CD4-positive, alpha-beta T cell (primary cell): ENCODE data around the gene CD55. TPM values are rescaled to one million over a fixed set of nuclear protein-coding genes. Genes with fewer than 3 reads are reported as not detected.
A peak's percentile ranks its signal among the peaks of the same experiment; 100 is the strongest.

Experiments used
- ATAC-seq: fragments of 200-7000 bp; cut with Tn5 transposase; one replicate; pipeline ENCODE4 v1.10.0; 2022; ENCODE audit warnings: mild to moderate bottlenecking; ENCODE audit not compliant: poor library complexity
- CTCF ChIA-PET: fragments of 350-600 bp; sonication (Branson Sonifier 250); formaldehyde crosslinking; loops from one replicate; lab custom pipeline; 2021; ENCODE audit warnings: antibody characterized with exemption, inconsistent platforms; lab: Charles Lee
- POLR2A ChIA-PET: fragments of 350-600 bp; sonication (Branson Sonifier 250); formaldehyde crosslinking; loops from one replicate; lab custom pipeline; 2021; ENCODE audit warnings: antibody characterized with exemption, inconsistent platforms; lab: Charles Lee
- DNase-seq, 14 experiments: peaks; one replicate each; pipeline ENCODE4 v3.0.0-alpha.2; 2013 to 2020; ENCODE audit warnings: mixed read lengths in 2 of 14
- H3K27ac ChIP-seq, 2 donors: one replicate each; pipeline versions ENCODE4 v1.5.1 to v1.7.0; 2013; ENCODE audit warnings: low read length in 2 of 2, low read depth in 1 of 2, mild to moderate bottlenecking in 1 of 2
- H3K27me3 ChIP-seq, 2 experiments: 1 replicate in 1 of 2; 2 replicates in 1 of 2; pipeline versions ENCODE4 v1.6.1 to v1.7.0; 2013; ENCODE audit warnings: low read length in 2 of 2, control low read depth in 1 of 2, mild to moderate bottlenecking in 1 of 2, moderate library complexity in 1 of 2; ENCODE audit not compliant: insufficient read depth in 2 of 2, control insufficient read depth in 1 of 2
- H3K36me3 ChIP-seq: one replicate; pipeline ENCODE4 v1.6.1; 2013; ENCODE audit warnings: low read length, control low read depth; ENCODE audit not compliant: insufficient read depth
- H3K4me1 ChIP-seq: one replicate; pipeline ENCODE4 v1.6.1; 2013; ENCODE audit warnings: low read length, control low read depth; ENCODE audit not compliant: insufficient read depth
- H3K4me3 ChIP-seq: one replicate; pipeline ENCODE4 v1.5.1; 2013; ENCODE audit warnings: mild to moderate bottlenecking, low read length, moderate library complexity
- H3K9me3 ChIP-seq, 2 experiments: 1 replicate in 1 of 2; 2 replicates in 1 of 2; pipeline versions ENCODE4 v1.6.1 to v1.7.0; 2013; ENCODE audit warnings: low read length in 2 of 2, mild to moderate bottlenecking in 2 of 2, control low read depth in 1 of 2, moderate library complexity in 1 of 2; ENCODE audit not compliant: control insufficient read depth in 1 of 2, insufficient read depth in 1 of 2
- H3K27ac Mint-ChIP-seq: one replicate; pipeline ENCODE4 v1.8.0; 2020; ENCODE audit warnings: mixed read lengths
- H3K27me3 Mint-ChIP-seq: one replicate; pipeline ENCODE4 v1.8.0; 2021; ENCODE audit warnings: mixed read lengths
- H3K36me3 Mint-ChIP-seq: one replicate; pipeline ENCODE4 v1.8.0; 2021; ENCODE audit warnings: low read depth, mixed read lengths
- H3K4me1 Mint-ChIP-seq: one replicate; pipeline ENCODE4 v1.8.0; 2021; ENCODE audit warnings: low read depth, mixed read lengths
- H3K4me3 Mint-ChIP-seq: one replicate; pipeline ENCODE4 v1.8.0; 2020; ENCODE audit warnings: mild to moderate bottlenecking, mixed read lengths
- H3K9me3 Mint-ChIP-seq: one replicate; pipeline ENCODE4 v1.8.0; 2020; ENCODE audit warnings: mixed read lengths
- CTCF ChIP-seq: fragments of 200-600 bp; IDR thresholded peaks from one replicate; pipeline ENCODE4 v1.8.0; 2022; ENCODE audit warnings: antibody characterized with exemption, mild to moderate bottlenecking
- intact Hi-C, 2 experiments: fragments of 100-400 bp; cut with DNase I in 1 of 2; cut with micrococcal nuclease in 1 of 2; formaldehyde crosslinking; loops; one replicate each; pipeline versions ENCODE4 v1.15.1 to v1.9.0; 2023 to 2025; cut with DNase I, micrococcal nuclease
- total RNA-seq, 174 experiments: library from RNA in 2 of 174; stranded (reverse) in 2 of 174; gene quantifications; one replicate each; pipeline ENCODE4 v1.2.3 and lab custom pipeline; 2021 to 2026

CD55 gene
- total RNA-seq, 2 experiments from 2014 or later: 218 to 229 TPM

GRCh38 chr1:207404849-207405525 lies 83.5 kb downstream of the CD55 start:
- no peaks in the 10 kb centered on the region for H3K4me1 ChIP-seq
- no peak overlapping the region for H3K4me3 Mint-ChIP-seq
- H3K4me3 ChIP-seq: no peak overlapping the region
- no peaks in the 10 kb centered on the region for H3K27me3 Mint-ChIP-seq
- DNase-seq (peak in 4 of 14 experiments; percentile 11 to 79 (median 72)), ATAC-seq (peak; percentile 79)
- H3K36me3 ChIP-seq: no peaks in the 10 kb centered on the region
- H3K36me3 Mint-ChIP-seq: no peaks in the 10 kb centered on the region
- TF ChIP-seq CTCF: peak; percentile 81
- ChIA-PET POLR2A (interaction anchor here (0.6 to 1.3 kb wide), 7 partner anchors 8 to 321 kb away, joined by 3 to 10 read pairs (median 3); partner anchors contain the start of gene CD55), CTCF (interaction anchor here (0.5 to 2.5 kb wide), 35 partner anchors 8 to 471 kb away, joined by 3 to 24 read pairs (median 4); partner anchors contain the start of genes C4BPB and CD55)
- H3K27me3 ChIP-seq: no peaks in the 10 kb centered on the region
- intact Hi-C loops: loop anchor here (1.0 to 2.0 kb wide), 6 partner anchors 84 to 321 kb away; partner anchors contain the start of gene CD55 (in 1 of the 2)
- no peak overlapping the region for H3K27ac ChIP-seq
- no peak overlapping the region for H3K27ac Mint-ChIP-seq
- H3K4me1 Mint-ChIP-seq: no peaks in the 10 kb centered on the region
- no peaks in the 10 kb centered on the region for H3K9me3 Mint-ChIP-seq
- no peaks in the 10 kb centered on the region for H3K9me3 ChIP-seq

- POLR2A ChIA-PET: interaction anchor here (0.8 kb wide), 1 partner anchor 84 kb away, joined by 3 read pairs; the partner anchor contains the start of gene CD55
- Mint-ChIP-seq H3K27ac (no peak overlapping the region), H3K27me3 (no peaks in the 10 kb centered on the region), H3K4me3 (no peak overlapping the region), H3K9me3 (no peaks in the 10 kb centered on the region), H3K4me1 (no peaks in the 10 kb centered on the region), H3K36me3 (no peaks in the 10 kb centered on the region)
- ATAC-seq (no peak), DNase-seq (no peak)
- Histone ChIP-seq H3K36me3 (no peaks in the 10 kb centered on the region), H3K27me3 (no peaks in the 10 kb centered on the region), H3K4me1 (no peaks in the 10 kb centered on the region), H3K27ac (no peak overlapping the region), H3K4me3 (no peak overlapping the region), H3K9me3 (no peaks in the 10 kb centered on the region)
- TF ChIP-seq CTCF: no peak
- CTCF ChIA-PET: interaction anchor here (1.3 to 2.5 kb wide), 4 partner anchors 146 to 322 kb away, joined by 3 to 24 read pairs (median 12); no protein-coding TSS in a partner anchor
- intact Hi-C loops: loop anchor here (1.0 to 2.0 kb wide), 4 partner anchors 85 to 322 kb away; partner anchors contain the start of gene CD55 (in 1 of the 2)
Measured at GRCh38 chr1:207405814-207406213, 84.3 kb downstream of the CD55 start.

- intact Hi-C loops: no loop called here
- POLR2A ChIA-PET: no interaction called here
- H3K27ac Mint-ChIP-seq: no peak overlapping the region
- no peaks in the 10 kb centered on the region for H3K27me3 Mint-ChIP-seq
- CTCF ChIA-PET: interaction anchor here (0.7 to 1.0 kb wide), 2 partner anchors 10 to 92 kb away, joined by 3 read pairs; no protein-coding TSS in a partner anchor
- H3K4me1 Mint-ChIP-seq: peaks cover 9% of the 10 kb centered on the region
- H3K4me3 Mint-ChIP-seq: no peak overlapping the region
- no peak overlapping the region for H3K27ac ChIP-seq
- DNase-seq: peak in 2 of 14 experiments; percentile 20 to 21
- H3K9me3 ChIP-seq: no peaks in the 10 kb centered on the region
- H3K4me3 ChIP-seq: no peak overlapping the region
- TF ChIP-seq CTCF: no peak
- no peaks in the 10 kb centered on the region for H3K36me3 ChIP-seq
- no peaks in the 10 kb centered on the region for H3K27me3 ChIP-seq
- H3K9me3 Mint-ChIP-seq: no peaks in the 10 kb centered on the region
- ATAC-seq: no peak
- no peaks in the 10 kb centered on the region for H3K4me1 ChIP-seq
- no peaks in the 10 kb centered on the region for H3K36me3 Mint-ChIP-seq
Measured at GRCh38 chr1:207407655-207408260, 86.3 kb downstream of the CD55 start.

Other genes with a start within 250 kb of the CD55 start
- 1 to 10 TPM; 1.6 to 2.1 TPM for gene C4BPB, start 232.8 kb upstream of the CD55 start, total RNA-seq
- not detected for gene C4BPA, start 217.4 kb upstream of the CD55 start, total RNA-seq
- gene CR2, start 132.7 kb downstream of the CD55 start, total RNA-seq: 1 to 10 TPM; 1.2 TPM
- gene CR1, start 174.5 kb downstream of the CD55 start, total RNA-seq: 1 to 10 TPM; 2.8 to 3.1 TPM